CD4-positive, alpha-beta T cell treated with Interleukin-4 for 4 hours (primary cell): ENCODE data around the gene EPHA1.
A peak's percentile ranks its signal among the peaks of the same experiment; 100 is the strongest.

Experiments
- DNase-seq: peaks from one replicate; pipeline ENCODE4 v3.0.0-alpha.2; 2020

Gene EPHA1

DNA sequence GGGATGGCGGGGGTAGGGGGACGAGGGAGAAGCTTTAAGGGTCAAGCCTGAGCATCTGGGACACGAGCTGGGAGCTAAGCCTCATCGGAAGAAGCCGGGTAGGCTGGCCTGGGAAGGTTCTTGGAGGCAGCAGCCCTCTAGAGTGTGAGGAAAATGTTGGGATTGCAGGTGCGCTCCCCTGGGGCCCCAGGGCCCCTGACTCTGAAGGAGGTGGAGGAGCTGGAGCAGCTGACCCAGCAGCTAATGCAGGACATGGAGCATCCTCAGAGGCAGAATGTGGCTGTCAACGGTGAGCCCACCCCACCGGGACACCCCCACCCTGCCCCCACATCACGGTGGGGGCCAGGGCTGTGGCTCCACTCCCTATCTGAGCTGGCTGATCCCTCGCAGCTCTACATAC is 20.6 kb downstream of the EPHA1 start:
- DNase-seq, result no peak

DNA sequence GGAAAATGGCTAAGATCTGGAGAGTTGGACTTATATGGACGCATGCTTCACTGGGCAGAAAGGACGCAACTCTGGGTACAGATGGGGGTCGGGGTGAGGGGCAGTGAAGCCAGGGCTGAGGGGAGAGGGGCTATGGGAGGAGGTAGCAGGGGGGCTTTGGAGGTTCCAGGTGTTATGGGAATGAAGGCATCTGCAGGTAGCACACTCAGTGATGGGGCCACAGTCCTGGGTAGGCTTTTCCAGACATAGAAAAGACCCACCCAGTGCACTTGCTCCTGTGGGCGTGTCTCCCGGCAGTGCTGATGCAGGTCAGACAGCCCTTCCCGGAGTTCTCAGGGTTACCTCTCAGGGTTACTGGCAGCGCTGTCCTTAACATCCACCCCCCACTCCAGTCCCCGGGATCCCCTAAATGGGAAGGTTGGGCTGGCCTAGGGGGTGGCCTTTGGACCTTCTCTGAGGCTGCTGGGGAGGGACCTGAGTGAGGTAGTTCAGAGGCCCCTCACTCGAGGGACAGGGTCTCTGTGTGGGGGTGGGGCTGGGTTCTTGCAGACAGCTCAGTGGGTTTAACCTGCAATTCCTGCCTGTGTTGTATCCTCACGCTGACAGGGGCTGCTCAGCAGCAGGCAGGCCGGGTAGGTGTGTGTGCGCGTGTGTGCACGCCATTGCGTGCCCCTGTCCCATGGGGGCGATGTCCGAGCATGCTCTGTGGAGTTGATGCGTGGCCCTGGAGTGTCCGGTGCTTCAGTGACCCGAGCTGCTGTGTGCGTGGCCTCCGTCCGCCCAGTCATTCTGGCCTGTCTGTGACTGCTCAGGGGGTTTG is 21.3 kb downstream of the EPHA1 start:
- DNase-seq, result no peak

DNA sequence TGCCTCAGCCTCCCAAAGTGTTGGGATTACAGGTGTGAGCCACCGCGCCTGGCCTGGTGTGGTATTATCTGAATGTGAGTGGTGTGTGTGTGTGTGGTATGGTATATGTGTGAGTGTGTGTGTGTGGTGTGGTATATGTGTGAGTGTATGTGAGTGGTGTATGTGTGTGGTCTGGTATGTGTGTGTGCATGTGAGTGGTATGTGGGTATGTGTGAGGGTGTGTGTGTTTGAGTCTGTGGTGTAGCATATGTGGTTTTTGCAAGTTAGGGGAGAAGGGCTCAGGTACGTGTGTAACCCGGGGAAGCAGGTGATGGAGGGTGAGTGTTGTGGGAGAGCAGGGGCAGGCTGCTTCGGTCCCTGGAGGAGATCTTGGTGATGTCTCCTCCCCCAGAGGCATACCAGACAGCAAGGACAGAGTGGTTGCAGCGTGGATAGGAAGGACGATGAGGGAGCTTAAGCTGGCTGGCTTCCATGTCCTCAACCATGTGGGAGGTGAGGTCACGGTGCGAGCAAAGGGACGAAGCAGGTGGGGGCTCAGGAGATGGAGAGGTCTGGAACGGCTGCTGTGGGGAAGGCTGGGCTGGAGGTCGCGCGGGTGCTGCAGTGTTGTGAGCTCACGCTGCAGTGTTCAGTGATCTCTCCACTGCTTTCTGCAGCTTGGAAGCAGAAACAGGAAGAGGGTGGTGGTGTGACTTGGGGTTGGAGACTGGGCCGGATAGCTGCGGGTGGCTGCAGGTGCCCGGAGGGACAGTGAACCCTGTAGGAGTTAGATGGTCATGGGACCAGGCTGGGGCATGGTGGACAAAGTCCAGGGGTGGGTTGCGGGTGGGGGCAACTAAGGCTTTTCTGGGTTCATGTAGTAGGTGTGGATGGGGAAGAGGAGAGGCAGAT is 22.5 kb downstream of the EPHA1 start:
- peak; percentile 69 for DNase-seq

DNA sequence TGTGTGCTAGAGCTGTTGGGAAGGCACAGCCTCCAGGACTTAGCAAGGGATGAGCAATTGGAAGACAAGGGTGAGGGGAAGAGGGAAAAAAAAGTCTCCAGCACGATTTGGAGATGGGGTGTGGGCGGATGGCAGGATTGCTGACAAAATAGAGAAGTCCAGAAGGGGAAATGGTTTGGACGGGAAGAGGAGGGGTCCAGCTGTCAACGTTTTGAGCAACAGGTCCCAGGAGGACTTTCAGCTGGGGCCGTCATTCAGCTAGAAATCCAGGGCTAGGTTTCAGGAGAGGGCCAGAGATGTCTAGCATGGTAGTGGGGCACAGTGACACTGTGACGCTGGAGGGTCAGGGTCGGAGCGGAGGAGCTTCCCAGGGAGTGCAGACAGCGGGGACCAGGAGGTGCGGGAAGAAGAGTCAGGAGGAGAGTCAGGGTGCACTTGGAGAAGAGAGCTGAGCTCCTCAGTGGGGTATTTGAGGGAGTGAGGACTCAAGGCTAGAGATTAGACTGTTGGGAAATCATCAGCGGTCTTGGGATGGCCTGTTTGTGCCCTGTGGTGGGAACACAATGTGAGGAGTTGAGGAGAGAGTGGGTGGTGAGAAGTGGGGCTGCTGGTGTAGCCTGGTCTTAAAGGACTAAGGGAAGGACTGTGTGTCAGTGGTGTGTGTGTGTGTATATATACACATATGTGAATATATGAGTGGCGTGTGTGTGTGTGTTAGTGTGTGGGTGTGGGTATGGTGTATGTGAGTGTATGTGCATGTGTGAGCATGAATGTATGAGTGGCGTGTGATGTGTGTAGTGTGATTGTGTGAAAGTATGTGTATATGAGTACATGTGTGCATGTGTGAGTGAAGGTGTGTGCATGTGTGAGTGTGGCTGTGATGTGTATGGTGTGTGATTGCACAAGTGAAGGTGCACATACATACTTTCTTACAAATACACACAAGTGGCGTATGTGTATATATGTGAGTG is 23.7 kb downstream of the EPHA1 start:
- DNase-seq, result no peak

DNA sequence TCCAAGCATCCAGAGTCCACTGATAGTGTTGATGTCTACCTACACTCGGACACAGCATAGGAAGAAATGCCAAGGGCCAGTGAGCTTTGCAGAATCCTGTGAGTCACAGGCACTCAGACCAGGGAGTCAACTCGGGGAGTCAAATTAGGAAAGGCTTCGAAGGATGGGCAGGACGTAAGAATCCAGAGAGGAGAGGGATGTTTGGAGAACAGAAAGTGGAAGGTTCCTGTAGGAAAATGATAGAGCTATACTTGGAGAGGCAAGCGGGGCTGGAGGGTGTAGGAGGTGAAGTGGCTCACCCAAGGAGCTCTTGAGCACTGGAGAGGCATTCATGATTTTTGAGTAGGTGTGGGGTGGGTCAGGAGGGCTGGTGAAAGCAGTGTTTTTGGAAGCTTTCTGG is 24.5 kb downstream of the EPHA1 start:
- DNase-seq, result no peak

DNA sequence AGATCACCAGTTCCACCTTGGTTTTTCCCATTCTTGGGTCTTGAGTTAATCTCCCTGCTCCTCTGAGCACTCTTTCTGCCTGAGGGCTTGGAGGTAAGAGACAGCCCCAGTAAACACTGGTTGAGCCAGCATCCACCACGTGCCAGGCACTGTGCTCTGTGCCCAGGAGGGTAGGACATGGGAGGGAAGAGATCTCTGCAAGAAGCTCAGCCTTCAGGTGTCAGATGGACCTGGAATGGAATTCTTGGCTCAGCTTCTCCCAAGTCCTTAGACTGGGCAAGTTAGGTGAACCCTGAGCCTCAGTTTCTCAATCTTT is 25.1 kb downstream of the EPHA1 start:
- no peak for DNase-seq

DNA sequence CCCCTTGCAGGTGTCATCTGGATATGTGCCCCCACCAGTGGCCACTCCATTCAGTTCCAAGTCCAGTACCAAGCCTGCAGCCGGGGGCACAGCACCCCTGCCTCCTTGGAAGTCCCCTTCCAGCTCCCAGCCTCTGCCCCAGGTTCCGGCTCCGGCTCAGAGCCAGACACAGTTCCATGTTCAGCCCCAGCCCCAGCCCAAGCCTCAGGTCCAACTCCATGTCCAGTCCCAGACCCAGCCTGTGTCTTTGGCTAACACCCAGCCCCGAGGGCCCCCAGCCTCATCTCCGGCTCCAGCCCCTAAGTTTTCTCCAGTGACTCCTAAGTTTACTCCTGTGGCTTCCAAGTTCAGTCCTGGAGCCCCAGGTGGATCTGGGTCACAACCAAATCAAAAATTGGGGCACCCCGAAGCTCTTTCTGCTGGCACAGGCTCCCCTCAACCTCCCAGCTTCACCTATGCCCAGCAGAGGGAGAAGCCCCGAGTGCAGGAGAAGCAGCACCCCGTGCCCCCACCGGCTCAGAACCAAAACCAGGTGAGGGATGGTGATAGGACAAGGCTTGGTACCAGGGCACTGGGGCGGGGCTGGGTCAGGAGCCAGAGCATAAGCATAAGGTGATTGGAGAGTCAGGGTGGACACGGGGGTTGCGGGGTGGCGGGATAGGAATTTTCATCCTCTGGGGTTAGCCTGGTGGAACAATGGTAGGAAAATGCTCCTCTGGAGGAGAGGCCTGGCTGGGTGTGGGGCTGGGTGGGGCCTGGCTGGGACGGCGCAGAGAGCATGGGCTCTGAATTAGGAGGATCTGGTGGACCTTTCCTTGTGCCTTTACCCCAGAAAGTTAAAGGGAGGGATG is 25.6 kb downstream of the EPHA1 start:
- DNase-seq, result no peak

DNA sequence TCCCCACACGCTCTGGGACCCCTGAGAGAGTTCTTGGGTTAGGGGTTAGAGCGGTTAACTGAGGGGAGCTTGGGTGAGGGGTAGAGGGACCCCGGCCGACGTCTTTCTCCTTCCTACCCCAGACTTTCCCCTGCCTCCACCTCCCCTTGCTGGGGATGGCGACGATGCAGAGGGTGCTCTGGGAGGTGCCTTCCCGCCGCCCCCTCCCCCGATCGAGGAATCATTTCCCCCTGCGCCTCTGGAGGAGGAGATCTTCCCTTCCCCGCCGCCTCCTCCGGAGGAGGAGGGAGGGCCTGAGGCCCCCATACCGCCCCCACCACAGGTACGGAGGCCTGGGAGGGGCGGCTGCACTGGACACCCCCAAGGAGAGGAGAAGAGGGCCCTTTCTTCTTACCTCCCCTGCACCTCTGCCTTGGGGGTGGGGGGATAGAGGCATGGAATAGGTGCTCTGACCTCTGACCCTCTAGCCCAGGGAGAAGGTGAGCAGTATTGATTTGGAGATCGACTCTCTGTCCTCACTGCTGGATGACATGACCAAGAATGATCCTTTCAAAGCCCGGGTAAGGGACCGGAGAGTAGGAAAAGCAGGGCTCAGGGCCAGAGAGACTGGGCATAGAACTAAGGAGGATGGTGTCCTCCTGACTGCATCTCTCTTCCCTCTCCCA is 26.4 kb downstream of the EPHA1 start:
- no peak for DNase-seq

DNA sequence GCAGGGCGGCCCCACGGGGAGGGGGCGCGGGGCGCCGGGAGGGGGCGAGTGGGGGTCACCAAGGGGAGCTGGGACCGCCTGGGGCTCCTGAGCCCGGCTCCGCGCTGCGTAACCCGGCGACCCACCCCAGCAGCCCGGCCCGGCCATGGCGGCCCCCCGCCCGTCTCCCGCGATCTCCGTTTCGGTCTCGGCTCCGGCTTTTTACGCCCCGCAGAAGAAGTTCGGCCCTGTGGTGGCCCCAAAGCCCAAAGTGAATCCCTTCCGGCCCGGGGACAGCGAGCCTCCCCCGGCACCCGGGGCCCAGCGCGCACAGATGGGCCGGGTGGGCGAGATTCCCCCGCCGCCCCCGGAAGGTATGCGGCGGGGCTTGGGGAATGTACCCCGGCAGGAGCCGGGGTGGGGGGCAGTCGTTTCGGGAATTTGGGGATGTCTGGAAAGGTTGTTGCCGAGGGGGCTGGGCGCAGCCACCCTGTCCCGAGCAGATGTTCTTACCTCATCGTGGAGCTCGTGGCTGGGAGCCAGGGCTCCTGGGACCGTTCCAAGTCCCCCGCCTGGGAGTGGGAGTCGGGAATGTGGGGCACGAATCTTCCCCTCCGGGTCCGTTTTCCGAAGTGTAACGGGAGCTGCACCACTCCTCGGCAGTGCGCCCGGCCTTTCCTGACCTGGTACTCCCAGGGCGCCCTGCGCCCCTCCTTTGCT is 27.1 kb downstream of the EPHA1 start:
- DNase-seq, result no peak

DNA sequence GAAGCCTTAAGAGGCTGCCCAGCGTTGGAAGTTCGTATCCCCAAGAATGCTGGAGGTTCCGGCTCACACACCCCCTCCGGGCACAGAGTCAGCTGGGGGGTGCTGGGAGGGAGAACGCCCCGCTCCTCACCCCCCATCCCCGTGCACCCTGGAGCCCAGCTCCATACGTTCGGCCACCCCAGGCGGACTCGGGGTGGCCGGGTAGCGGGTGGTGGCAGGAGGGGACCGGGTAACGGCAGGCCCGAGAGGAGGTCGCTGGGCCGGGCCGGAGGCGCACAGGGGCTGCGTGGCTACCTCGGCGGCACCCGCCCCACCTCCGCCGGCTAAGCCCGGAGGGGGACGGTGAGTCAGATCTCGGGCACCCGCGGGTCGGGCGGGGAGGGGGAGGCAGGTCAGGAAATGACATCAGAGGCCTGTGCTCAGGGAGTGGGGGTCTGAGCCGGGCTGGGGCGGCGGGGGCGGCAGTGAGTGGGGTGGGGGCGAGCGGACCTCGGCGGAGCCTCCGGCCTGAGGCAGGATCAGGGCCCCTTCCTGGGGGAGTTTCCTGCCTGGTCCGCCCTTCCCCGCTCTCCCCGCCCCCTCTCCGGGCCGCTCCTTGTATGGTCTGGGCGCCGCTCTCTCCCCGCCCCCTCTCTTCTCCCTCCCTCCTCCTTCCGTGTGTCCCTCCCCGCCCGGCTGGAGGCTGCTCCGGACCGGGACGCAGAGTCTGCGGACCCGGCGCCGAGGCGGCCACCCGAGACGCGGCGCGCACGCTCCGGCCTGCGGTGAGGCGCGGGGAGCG is 27.8 kb downstream of the EPHA1 start, which contains the start of gene ZYX:
ZYX (plus strand) TSS at position 700 of the 781 bp plus-strand sequence. CDS start 227 bp downstream, outside the sequence.
- peak; percentile 89 for DNase-seq

DNA sequence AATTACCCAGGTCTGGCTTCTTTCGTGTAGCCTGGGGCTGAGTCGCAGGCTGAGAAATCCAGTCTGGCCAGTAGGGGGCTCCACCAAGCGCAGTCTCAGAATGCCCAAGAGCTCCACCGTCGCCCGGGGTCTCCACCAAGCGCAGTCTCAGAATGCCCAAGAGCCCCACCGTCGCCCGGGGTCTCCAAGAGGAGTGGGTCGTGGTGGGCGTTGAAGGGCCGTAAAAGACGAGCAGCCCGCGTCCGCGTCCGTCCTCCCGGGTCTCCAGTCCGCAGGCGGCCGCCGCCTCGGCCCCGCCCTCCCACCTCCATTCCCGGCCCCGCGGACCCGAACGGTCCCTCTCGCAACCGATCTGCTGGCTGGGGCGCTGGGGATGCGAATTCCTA is 28.4 kb downstream of the EPHA1 start:
- peak; percentile 85 for DNase-seq

DNA sequence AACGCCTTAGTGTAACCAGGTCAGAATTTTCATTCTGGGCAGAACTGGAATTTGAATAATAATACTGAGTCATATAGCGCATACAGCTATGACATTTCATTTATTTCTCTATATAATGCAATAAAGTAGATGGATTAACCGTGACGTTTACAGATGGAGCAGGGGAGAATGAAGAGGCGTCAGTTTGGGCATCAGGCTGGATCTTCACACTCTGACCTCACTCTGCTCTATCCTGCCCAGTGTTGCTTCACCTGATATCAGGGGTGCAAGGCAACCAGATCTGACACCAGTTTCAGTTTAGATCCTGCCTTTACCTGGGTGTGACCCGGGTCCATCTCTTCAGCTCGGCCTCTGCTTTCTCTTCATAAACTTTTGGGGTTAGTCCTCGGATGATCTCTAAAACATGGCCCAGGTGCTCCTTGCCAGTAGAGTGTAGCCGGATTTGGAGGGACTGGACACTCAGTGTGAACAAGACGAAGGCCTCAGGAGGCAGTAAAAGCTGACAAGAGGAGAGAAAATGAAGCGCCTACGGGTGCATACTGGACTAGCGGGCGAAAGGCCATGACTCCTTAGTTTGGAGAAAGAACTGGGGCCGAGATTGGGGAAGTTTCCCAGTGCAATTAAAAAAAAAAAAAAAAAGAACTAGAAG is 28.9 kb downstream of the EPHA1 start:
- DNase-seq, result no peak

DNA sequence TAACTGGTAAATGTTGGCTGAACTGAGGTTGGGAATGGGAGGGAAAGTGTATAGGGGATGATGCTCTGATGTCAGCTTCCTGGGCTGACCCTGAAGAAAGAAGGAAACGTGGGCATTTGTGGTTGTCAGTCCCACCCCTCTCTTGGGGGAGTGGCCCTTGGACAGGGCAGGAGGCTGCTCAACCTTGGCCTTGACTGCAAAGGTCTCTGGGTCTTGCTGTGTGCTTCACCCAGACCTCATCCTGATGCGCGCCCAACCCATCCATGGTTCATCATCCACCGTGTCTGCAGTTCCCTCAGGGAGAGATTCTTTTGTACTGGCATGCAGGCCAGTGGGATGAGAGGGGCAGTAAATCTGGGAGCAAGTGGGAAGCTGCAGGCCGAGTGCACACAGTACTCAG is 32.3 kb downstream of the EPHA1 start:
- no peak for DNase-seq

DNA sequence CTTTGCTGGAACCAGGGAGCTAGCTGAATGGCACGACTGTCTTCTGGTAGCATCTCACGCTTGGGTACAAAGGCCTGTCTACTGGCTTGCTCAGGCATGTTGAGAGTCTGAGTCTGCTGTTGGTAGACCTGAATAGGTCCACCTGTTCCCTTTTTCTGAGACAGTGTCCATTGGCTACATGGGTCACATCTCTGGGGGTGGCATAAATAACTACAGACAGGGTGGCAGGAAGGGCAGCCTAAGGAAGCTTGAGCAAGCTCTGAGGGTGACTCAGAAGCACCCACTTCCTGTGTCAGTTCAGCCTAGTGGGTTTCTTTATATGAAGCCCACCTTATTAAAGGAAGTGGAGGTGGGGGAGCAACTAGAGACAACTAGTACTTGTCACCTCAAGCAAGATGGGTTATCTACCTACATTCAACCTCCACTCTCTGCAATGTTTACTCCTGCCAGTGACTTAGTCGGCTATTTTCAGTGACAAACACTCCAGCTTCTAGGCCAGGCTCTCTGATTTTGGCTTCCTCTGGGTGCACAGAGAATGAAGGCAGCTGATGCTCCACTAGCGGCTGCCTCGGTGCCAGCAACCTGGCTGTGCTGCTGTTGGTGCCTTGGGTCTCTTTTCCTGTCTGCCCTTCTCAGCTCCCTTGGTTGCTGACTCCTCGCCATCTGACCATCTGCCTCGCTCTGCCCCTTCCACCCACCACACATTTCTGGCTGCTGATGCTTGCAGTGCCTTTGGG is 33.2 kb downstream of the EPHA1 start:
- DNase-seq, result peak; percentile 81

DNA sequence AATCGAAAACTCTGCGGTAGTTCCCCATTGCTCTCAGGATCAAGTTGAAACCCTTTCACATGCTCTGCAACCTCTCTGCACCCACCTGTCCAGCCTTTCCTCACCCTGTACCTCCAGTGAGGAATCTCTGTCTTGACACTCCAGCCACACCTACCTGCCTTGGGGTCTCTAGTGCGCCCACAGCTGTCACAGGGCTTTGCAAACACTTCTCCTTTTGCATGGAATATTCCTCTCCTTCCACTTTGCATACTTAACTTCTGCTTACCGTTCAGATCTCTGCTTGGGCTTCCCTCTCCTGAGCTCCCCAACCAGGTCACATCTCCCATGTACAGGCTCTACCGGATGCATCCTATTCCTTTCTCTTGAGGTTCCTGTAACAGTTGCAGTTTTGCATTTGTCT is 34.1 kb downstream of the EPHA1 start:
- DNase-seq, result no peak

DNA sequence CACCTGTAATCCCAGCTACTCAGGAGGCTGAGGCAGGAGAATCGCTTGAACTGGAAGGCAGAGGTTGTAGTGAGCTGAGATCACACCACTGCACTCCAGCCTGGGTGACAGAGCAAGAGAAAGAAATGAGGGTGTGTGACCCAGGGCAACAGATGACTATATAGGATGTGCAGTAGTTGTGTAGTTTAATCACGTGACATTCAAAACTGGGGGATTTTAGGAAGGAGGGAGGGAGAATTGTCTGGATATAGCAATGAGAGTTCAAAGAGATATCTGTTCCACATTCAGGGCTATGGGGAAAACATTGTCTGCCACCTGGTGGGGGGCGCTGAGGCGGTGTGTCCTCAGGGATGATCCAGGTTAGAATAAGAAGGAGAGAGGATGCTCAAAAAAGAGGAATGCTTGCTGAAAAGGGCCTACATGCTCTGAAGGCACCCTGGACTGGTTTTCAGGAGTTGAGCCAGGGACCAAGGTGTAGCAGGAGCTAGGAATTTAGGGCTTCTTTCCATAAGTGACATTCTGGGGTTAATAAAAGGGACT is 35.3 kb downstream of the EPHA1 start:
- no peak for DNase-seq

DNA sequence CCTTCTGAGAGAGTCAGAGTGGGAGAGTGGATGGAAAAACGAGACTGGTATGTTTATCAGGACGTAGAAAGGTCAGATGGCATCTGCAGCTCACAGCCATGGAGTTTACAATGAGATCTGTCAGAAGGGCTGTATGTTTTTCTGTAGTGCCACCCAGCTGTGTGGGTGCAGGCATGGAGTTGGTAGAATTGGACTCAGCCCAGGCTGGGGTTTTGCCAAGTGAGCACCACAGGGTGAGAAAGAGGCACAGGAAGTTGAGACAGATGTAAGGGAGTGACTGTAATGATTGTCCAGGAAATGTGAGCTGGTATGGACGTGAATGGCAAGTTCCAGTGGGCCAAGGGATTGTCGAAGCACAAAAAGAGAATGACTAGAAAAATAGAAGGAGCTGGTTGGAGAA is 36.6 kb downstream of the EPHA1 start:
- peak; percentile 63 for DNase-seq
